Loucy (cell line): ENCODE results near the gene KRT74.

Experiments used
- EZH2phosphoT487 ChIP-seq: fragments of 200-600 bp; IDR thresholded peaks from 2 replicates; pipeline ENCODE4 v1.6.1; 2018; ENCODE audit warnings: antibody characterized with exemption, mild to moderate bottlenecking, moderate library complexity, borderline replicate concordance
- TF ChIP-seq, protein P1 (sequence below): fragments of 200-600 bp; sonication (generic); conservative IDR thresholded peaks from 2 replicates; pipeline ENCODE4 v1.5.1; 2014; ENCODE audit warnings: mild to moderate bottlenecking, antibody characterized with exemption, low read length

DNA sequence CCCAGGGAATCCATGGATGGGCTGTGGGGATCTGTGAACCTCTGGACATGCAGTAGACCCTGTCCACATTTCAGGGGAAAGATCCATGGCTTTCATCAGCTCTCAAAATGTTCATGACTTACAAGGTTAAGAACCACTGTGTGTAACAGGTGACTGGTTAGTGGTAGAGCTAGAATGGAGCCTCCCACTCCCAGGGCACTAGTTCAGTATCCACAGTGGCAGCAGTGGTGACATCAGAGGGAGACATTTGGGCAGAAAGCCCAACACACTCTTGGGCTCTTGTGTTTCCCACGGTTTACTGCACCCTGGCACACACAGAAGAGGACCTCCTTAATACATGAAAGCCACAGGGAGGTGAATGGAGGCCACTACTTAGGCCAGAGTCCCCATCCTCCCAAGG, 9.1 kb downstream of the KRT74 start:
- TF ChIP-seq, protein P1, sequence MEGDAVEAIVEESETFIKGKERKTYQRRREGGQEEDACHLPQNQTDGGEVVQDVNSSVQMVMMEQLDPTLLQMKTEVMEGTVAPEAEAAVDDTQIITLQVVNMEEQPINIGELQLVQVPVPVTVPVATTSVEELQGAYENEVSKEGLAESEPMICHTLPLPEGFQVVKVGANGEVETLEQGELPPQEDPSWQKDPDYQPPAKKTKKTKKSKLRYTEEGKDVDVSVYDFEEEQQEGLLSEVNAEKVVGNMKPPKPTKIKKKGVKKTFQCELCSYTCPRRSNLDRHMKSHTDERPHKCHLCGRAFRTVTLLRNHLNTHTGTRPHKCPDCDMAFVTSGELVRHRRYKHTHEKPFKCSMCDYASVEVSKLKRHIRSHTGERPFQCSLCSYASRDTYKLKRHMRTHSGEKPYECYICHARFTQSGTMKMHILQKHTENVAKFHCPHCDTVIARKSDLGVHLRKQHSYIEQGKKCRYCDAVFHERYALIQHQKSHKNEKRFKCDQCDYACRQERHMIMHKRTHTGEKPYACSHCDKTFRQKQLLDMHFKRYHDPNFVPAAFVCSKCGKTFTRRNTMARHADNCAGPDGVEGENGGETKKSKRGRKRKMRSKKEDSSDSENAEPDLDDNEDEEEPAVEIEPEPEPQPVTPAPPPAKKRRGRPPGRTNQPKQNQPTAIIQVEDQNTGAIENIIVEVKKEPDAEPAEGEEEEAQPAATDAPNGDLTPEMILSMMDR, result no peak
- no peak for TF ChIP-seq EZH2phosphoT487
